Brain pericyte (primary cell): ENCODE data around the gene FDPS.
"Not testable (repeated sequence)": the region's sequence is repeated elsewhere in the genome, so short reads cannot be mapped to it uniquely, and the experiment has no call there.

Experiments
- DNase-seq: peaks from one replicate; pipeline ENCODE4 v3.0.0-alpha.2; 2012; ENCODE audit warnings: low read depth, low spot score

Gene FDPS

DNA sequence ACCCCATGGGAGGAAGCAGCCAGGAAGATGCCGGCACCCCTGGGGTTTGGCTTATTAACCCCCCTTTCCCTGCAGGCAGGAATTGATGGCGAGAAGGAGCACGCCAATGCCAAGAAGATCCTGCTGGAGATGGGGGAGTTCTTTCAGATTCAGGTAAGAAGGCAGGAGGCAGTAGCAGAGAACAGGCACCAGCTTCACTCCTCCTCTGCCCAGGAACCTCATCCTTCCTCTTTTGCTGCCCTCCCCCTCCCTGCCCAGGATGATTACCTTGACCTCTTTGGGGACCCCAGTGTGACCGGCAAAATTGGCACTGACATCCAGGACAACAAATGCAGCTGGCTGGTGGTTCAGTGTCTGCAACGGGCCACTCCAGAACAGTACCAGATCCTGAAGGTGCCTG lies 10.9 kb downstream of the FDPS start:
- DNase-seq: no peak

DNA sequence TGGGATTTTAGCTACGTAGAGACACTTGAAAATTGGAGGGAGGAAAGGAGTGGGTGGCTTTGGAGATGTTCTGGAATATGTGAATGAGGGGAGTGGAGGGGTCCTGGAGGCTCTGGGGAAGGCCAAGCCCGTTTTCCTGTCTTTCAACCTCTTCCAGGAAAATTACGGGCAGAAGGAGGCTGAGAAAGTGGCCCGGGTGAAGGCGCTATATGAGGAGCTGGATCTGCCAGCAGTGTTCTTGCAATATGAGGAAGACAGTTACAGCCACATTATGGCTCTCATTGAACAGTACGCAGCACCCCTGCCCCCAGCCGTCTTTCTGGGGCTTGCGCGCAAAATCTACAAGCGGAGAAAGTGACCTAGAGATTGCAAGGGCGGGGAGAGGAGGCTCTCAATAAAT lies 11.6 kb downstream of the FDPS start:
- DNase-seq: no peak

DNA sequence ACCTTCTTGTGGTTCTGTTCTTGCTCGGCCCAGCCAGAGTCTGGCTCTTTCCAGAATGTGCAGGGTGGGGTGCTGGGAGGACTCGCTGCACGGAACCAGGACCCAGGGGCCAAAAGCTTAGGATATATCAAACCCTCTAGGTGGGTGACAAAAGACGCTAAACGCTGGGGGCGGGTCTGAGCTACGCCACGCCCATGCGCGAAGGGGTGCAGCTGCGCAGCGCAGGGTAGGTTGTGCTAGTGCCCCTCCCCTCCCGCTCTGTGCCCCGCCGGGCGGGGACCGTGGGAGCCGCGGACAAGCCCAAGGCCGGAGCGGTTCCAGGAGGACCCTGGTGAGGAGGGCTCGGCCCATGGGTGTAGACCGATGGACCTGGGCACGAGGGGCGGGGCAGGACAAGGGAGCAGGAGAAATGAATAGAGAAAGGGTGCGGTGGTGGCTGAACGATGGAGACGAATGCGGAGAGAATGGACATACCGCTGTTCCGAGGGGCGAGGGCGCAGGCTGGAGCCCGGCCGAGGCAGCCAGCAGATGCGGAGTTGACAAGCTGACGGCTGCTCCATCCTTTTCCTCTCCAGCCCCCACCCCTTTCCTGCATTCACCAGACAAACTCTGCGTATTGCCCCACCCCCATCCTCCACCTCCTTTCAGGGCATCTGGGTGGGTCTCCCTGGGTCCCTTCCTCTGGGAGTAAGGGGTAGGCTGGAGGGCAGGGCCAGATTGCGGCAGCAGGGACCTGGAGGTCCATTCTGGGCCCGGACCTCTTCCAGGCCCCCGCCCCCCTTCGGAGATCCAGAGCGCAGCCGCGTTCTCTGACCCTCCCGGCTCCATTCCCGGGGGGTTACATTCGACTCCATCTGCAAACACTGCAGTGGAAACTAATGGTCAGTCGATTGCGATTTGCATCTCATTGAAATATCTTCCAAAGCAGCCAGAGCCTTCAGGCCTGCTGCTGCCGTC lies 12.3 kb downstream of the FDPS start, which contains the start of gene RUSC1:
RUSC1 (plus strand) TSS at position 234 of the 957 bp plus-strand sequence. CDS start 880 bp downstream, outside the sequence.
- no peak for DNase-seq

DNA sequence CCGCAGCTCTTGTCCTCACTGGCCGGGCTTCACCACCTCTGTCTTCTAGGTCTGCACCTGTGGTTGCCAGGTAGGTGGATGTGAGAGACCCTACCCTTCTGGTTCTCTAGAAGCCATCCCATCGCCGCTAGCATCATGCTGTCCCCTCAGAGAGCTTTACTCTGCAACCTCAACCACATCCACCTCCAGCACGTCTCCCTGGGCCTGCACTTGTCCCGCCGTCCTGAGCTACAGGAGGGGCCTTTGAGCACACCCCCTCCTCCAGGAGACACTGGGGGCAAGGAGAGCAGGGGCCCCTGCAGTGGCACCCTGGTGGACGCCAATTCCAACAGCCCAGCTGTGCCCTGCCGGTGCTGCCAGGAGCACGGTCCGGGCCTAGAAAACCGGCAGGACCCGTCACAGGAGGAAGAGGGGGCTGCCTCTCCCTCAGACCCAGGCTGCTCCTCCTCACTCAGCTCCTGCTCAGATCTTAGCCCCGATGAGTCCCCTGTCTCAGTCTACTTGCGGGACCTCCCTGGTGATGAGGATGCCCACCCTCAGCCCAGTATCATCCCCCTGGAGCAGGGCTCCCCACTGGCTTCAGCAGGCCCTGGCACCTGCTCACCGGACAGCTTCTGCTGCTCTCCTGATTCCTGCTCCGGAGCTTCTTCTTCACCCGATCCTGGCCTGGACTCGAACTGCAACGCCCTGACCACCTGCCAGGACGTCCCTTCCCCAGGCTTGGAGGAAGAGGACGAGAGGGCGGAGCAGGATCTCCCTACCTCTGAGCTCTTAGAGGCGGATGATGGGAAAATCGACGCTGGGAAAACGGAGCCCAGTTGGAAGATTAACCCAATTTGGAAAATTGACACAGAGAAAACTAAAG lies 13.2 kb downstream of the FDPS start:
- DNase-seq: no peak

DNA sequence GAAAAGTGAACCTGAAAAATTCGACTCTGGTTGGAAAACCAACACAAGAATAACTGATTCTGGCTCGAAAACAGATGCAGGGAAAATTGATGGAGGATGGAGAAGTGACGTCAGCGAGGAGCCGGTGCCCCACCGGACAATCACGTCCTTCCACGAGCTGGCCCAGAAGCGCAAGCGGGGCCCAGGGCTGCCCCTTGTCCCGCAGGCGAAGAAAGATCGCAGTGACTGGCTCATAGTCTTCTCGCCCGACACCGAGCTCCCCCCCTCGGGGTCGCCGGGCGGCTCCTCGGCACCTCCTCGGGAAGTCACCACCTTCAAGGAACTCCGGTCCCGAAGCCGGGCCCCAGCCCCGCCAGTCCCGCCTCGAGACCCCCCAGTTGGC lies 13.9 kb downstream of the FDPS start:
- no peak for DNase-seq

DNA sequence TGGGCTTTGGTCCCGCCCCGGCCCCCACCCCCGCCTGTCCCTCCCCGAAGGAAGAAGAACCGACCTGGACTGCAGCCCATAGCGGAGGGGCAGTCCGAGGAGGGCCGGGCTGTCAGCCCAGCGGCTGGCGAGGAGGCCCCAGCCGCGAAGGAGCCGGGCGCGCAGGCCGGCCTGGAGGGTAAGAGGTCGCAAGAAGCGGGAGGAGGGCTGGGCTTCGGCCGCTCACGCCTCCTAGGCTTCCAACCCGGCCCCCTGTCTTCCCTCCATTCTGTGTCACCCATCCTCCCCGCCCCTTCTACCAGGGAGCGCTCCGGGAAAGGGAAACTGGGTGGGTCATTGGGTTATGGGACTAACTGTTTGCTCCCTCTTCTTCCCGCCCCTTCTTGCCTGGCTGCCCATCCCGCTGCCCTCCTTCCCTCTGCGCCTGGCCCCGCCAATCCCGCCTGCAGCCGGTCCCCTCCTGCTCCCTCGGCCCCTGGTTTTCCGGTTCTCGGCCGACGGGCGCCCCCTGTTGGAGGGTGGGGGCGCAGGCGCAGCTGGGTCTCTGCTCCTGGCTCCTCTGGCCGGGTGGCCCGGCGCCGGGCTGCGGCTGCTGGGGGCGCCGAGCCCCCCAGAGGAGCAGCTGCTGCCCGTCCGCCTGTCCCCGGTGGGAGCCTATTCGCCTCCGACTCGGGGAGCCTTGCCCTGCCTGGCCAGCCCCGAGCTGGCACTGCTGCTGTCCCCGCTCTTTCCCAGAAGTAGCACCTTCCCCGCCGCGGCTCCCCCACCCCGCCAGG lies 14.5 kb downstream of the FDPS start:
- peak; percentile 80 for DNase-seq

DNA sequence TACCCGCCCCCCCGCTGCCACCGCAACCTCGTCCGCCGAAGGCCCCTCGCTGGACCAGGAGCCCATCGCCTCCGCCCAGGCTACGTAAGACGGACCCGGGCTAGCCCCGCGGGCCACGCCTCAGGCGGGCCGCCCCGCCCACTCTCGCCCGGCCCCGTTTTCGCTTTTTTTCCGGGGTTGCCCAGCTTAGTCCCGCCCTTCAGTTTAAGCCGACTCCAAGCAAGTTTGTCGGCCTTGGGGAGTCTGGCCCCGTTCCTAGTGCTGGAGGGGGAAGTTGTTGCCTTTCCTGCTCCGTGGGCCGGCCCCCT lies 15.0 kb downstream of the FDPS start:
- peak; percentile 80 for DNase-seq

DNA sequence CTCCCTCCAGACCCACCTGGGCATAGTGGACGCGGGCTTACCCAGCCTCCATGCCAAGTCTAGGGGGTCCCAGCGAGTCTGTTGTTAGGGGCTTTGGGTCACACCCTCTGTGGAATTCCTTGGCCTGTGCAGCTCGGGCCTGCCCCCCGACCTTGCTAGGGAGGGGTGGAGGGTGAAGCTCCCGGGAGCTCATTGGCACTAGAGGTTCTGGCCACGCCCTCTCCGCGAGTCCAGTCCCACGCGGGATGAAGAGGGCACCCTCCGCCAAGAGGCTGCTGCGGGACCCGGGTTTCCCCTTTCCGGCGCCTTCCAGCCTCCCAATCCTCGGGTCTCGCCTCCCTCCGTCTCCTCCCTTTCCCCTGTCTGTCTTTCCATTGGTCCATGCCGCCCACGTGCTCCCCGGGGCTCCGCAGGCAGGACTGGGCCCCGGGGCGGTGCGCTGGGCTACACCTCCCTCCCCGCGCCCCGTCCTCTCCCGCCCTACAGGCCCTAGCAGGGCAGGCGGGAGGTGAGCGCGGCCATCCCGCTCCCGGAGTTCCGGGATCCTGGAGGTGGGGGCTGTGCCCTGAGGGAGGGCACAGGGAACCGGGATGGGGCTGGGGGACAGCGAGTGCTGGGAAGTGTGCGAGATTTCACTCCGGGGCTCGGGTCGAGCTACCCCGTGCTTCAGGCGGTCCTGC lies 15.5 kb downstream of the FDPS start:
- peak; percentile 75 for DNase-seq

DNA sequence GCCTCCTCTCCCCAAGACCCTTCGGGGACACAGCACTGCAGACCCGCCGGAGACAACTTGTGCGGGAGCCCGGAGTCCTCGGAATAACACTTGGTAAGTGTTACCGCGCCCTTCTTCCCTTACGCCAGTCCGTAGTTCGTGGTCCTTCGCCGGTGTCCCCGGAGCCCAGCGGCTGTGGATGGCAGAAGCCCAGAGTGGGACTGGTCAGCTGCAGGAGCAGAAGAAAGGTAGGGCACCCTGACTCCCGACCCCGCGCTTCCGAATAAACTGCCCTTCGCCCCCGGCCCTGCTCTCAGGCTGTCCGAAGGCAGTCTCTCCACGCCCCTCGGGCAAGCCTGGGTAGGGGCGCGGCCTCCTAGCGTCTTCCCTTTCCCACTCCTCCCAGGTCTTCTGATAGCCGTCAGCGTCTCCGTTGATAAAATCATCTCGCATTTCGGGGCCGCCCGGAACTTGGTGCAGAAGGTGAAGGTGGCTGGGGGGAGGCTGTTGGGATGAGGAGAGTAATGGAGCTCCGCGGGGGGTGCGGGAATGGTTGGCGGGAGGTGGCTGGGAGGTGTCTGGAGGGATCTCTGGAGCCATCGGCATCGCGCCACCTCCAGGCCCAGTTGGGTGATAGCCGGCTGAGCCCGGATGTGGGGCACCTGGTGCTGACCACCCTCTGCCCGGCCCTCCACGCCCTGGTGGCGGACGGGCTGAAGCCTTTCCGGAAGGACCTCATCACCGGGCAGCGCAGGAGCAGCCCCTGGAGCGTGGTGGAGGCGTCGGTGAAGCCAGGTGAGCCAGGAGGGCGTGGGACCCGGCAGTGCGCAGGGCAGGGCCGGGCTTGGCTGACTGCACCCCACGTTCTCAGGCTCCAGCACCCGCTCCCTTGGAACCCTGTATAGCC lies 16.3 kb downstream of the FDPS start:
- no peak for DNase-seq

DNA sequence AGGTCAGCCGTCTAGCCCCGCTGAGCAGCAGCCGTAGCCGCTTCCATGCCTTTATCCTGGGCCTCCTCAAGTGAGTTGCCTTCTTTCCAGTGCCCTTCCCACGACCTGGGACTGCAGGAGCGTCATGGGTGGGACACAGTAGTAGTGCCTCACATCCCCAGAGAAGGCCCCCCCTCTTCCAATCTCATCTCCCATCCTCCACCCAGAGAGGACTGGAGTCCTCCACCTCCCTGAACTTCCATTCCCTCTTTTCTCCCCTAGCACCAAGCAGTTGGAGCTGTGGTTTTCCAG lies 16.9 kb downstream of the FDPS start:
- no peak for DNase-seq

DNA sequence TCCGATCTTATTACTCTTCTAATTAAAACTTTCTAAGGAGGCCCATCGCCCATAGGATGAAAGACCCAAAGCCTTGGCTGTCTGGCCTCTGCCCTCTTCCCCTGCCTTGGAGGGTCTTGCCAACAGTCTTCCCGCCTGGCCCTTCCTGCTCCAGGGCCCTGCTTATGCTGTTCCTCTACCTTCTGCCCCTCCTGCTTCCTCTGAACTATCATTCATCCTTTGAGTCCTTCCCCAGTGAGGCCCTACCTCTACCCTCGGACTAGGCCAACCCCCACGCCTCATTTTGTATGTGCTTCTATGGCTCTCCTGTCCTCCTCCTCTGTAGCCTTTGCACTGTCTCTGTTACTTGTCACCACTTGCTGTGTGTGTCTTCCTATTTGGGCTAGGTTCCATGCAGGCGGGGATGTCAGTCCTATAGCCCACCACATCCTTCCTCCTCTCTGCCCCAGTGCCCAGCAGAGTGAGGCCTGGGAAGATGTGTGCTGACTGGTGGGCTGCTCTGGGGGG lies 17.4 kb downstream of the FDPS start:
- no peak for DNase-seq

DNA sequence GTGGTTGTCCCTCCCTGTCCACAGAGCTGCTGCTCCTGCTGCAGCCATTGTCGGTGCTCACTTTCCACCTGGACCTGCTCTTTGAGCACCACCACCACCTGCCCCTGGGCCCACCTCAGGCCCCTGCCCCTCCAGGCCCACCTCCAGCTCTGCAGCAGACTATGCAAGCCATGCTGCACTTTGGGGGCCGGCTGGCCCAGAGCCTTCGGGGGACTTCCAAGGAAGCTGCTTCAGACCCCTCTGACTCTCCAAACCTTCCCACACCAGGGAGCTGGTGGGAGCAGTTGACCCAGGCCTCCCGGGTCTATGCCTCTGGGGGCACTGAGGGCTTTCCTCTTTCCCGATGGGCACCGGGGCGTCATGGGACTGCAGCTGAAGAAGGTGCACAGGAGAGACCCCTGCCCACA lies 18.0 kb downstream of the FDPS start:
- DNase-seq: no peak

DNA sequence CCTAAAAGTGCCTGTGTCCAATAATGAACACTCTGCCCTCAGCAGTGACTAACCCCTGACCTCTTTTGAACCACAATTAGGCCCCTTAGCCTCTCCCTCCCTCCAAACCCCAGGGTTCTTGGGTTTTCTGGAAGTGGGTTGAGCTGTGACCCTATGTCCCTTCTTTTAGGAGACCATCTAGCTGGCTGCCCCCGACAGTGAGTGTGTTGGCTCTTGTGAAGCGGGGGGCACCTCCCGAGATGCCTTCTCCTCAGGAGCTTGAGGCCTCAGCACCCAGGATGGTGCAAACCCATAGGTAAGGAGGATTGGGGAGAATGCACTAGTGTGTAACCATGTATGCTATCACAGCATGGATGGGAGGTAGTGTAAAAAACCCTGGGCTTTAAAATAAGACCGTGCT lies 19.3 kb downstream of the FDPS start:
- no peak for DNase-seq

DNA sequence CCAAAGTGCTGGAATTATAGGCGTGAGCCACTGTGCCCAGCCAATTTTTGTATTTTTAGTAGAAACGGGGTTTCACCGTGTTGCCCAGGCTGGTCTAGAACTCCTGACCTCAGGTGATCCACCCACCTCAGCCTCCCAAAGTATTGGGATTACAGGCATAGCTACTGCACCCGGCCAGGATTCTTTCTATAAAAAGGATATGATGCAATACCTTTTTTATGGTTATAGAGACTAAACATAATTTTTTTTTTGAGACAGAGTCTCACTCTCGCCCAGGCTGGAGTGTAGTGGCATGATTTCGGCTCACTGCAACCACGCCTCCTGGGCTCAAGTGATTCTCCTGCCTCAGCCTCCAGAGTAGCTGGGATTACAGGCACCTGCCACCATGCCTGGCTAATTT lies 20.2 kb downstream of the FDPS start:
- DNase-seq: not testable (repeated sequence)

DNA sequence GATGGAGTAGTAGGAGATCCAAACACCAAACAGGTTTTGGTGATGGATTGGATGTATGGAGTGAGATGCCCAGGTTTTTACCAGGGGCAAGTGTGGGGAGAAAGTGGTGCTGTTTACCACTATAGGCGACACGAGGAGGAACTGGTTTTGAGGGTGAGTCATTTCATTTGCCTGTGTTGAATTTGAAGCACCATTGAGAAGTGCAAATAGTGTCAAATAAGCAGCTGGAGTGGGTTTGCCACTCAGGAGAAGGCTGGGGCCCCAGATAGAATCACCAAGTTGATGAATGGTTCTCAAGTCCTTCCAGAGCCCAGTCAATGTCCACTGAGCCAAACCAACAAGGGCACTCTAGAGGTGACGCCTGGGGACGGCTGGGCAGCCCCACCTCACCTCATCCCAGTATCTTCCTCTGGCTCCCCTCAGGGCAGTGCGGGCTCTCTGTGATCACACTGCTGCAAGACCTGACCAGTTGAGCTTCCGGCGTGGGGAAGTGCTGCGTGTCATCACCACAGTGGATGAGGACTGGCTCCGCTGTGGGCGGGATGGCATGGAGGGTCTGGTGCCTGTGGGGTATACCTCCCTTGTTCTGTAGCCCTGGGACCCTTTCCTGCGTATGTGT lies 21.4 kb downstream of the FDPS start:
- no peak for DNase-seq

DNA sequence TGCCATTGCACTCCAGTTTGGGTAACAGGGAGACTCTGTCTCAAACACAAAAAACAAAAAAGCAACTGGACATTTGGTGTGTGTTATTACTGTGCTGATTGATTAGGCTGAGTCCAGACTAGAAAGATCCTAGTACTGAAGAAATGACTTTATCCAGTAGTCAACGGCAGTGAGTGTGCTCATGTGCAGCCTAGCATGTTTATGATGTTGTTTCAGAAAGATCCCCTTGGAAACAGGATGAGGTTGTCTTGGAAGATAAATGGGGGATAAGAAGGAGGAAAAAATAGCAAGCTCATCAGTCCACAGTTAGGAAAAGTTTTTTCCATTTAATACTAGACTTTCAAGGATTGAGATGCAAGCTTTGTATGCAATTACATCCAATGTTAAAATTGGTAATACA lies 26.3 kb downstream of the FDPS start:
- no peak for DNase-seq

DNA sequence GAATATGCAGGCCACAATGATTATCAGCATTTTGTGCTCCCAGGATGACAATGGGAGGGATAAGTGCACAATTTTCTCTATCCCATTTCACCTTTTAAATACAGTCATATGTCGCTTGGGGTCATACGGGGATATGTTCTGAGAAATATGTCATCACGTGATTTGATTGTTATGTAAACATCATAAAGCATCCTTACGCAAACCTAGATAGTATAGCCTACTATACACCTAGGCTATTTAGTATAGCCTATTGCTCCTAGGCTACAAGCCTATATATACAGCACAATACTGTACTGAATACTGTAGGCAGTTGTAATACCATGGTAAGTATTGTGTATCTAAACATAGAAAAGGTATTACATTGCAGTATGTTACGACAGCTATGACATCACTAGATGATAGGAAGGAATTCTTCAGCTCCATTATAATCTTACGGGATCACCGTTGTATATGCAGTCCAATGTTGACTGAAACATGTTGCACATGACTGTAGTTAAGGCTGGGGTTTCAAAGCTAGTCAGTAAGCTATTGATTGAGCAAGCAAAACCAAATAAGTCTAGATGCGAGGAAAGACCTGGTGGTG lies 30.9 kb downstream of the FDPS start:
- no peak for DNase-seq

DNA sequence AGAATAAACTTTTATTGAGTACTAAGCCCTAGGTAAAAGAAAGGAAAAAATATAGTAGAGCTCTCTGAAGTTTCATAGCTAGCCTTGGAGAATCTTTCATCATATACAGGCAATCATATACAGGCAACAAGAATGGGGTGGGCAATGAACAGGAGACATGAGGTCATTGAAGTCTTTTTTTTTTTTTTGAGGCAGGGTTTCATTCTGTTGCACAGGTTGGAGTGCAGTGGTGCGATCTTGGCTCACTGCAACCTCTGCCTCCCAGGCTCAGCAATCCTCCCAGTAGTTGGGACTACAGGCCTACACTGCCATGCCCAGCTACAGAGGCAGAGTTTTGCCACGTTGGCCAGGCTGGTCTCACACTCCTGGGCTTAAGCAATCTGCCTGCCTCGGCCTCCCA lies 34.2 kb downstream of the FDPS start:
- no peak for DNase-seq

DNA sequence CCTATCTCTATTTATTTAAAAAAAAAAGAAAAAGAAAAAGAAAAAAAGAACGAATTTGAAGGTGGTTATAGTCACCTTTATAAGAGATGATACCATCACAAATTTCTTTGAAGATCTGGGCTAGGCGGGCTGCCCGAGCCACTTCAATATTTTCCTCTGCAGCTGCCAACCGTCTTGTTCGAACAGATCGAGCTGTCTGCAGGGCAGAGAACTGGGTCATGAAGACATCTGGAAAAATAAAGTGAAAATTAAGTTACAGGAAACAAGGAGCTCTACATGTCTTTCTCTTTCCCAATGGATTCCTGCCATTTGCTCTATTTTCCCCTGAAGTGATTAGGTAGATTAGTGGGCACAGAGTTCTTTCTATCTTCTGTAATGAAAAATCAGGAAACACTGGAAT lies 44.0 kb downstream of the FDPS start:
- DNase-seq: no peak

DNA sequence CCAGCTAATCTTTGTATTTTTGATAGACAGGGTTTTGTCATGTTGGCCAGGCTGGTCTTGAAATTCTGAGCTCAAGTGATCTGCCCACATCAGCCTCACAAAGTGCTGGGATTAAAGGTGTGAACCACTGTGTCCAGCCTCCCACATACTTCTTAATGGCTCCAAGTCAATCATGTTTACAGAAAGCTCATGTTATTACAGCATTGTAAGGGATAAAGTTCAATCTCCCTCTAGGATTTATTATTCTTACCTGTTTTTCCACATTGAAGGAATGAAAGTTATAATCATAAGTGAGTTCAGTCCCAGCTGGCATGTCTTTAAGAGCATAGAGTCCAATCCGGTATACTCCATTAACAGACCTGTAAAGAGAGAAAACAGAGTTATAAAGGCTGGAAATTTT lies 51.4 kb downstream of the FDPS start:
- DNase-seq: no peak
